Lung (tissue), 12 donors: ENCODE results near the gene DUS2. TPM values are rescaled to one million over a fixed set of nuclear protein-coding genes. Genes with fewer than 3 reads are reported as not detected.

Experiments
- ATAC-seq: fragments of 200-7000 bp; cut with Tn5 transposase; one replicate; pipeline ENCODE4 v1.9.1; 2020; ENCODE audit warnings: moderate number of reproducible peaks; ENCODE audit not compliant: insufficient read depth, low FRiP score
- DNase-seq, 3 donors: peaks; one replicate each; pipeline ENCODE4 v3.0.0-alpha.2; 2013 to 2017
- H3K27ac ChIP-seq, 2 donors: one replicate each; pipeline ENCODE4 v1.5.1; 2013; ENCODE audit warnings: mild to moderate bottlenecking in 2 of 2, moderate library complexity in 2 of 2, control low read depth in 1 of 2, inconsistent platforms in 1 of 2, low read depth in 1 of 2, low read length in 1 of 2
- H3K27me3 ChIP-seq, 3 donors: one replicate each; pipeline ENCODE4 v1.5.1; 2013; ENCODE audit warnings: low read length in 2 of 3; ENCODE audit not compliant: control insufficient read depth in 3 of 3, insufficient read depth in 3 of 3
- H3K36me3 ChIP-seq, 4 donors: one replicate each; pipeline ENCODE4 v1.5.1; 2013; ENCODE audit warnings: low read length in 4 of 4, mild to moderate bottlenecking in 1 of 4, moderate library complexity in 1 of 4; ENCODE audit not compliant: control insufficient read depth in 4 of 4, insufficient read depth in 4 of 4
- H3K4me1 ChIP-seq, 5 donors: one replicate each; pipeline ENCODE4 v1.5.1; 2013; ENCODE audit warnings: low read length in 5 of 5, mild to moderate bottlenecking in 2 of 5, moderate library complexity in 1 of 5; ENCODE audit not compliant: control insufficient read depth in 5 of 5, insufficient read depth in 5 of 5
- H3K4me3 ChIP-seq: one replicate; pipeline ENCODE4 v1.5.1; 2013; ENCODE audit warnings: mild to moderate bottlenecking, control low read depth, moderate library complexity
- H3K9ac ChIP-seq, 2 donors: one replicate each; pipeline ENCODE4 v1.5.1; 2013; ENCODE audit warnings: low read length in 2 of 2, control low read depth in 1 of 2; ENCODE audit not compliant: insufficient read depth in 1 of 2
- H3K9me3 ChIP-seq, 4 donors: one replicate each; pipeline ENCODE4 v1.5.1; 2013; ENCODE audit warnings: low read length in 3 of 4, mild to moderate bottlenecking in 1 of 4, moderate library complexity in 1 of 4; ENCODE audit not compliant: control insufficient read depth in 4 of 4, insufficient read depth in 3 of 4
- CTCF ChIP-seq: IDR thresholded peaks from 2 replicates; pipeline ENCODE4 v1.5.1; 2012; ENCODE audit warnings: mild to moderate bottlenecking; ENCODE audit errors: control extremely low read depth, extremely low read depth
- WGBS, 2 donors: extraction: QIAGEN DNeasy Blood & Tissue Kit; methylation state at CpG; one replicate each; pipeline ENCODE4 v1.1.7; 2013; 5-methylcytosine and 5-hydroxymethylcytosine counted together
- polyA plus RNA-seq, 2 donors: library from polyadenylated mRNA; stranded (reverse); fragments of 200-250 nt; gene quantifications; one replicate each; pipeline ENCODE4 v1.2.1, GENCODE V29; 2013
- total RNA-seq, 2 donors: library from RNA; depleted of rRNA in 1 of 2; stranded (reverse); fragments of >200 nt in 1 of 2; gene quantifications; one replicate each; pipeline ENCODE4 v1.2.1, GENCODE V29; 2014 to 2021
- donor health status: control.
- donor health status: control.
- donor health status: Bipolar disorder and iron deficiency.
- donor health status: healthy.
- donor health status: DM: yes; HTN: yes; CAD: no.

The DUS2 gene
- total and polyA plus RNA-seq, 4 donors, result 8.1 to 17.1 (median 13.7) TPM

GRCh38 chr16:68089067-68089466 lies 66.0 kb downstream of the DUS2 start:
- peaks cover 0 to 3% (median 0%) of the 10 kb centered on the region in 4 donors for H3K36me3 ChIP-seq
- H3K27me3 ChIP-seq, result no peaks in the 10 kb centered on the region
- ATAC-seq (no peak), DNase-seq (no peak)
- H3K9me3 ChIP-seq, result no peaks in the 10 kb centered on the region
- 77 to 86% methylated on average over 4 of the region's 4 CpGs for WGBS, 2 donors
- no peak overlapping the region for H3K4me3 ChIP-seq
- no peak overlapping the region for H3K27ac ChIP-seq
- peaks cover 6 to 32% (median 13%) of the 10 kb centered on the region in 5 donors for H3K4me1 ChIP-seq
- TF ChIP-seq CTCF, result no peak
- H3K9ac ChIP-seq, result peak overlapping the region in 1 of 2 donors; percentile 29

GRCh38 chr16:68090130-68090529 lies 67.0 kb downstream of the DUS2 start:
- Histone ChIP-seq H3K4me3 (no peak overlapping the region), H3K27ac (no peak overlapping the region), H3K4me1 (peaks cover 2 to 28% (median 13%) of the 10 kb centered on the region in 5 donors), H3K9me3 (no peaks in the 10 kb centered on the region), H3K9ac (no peak overlapping the region), H3K27me3 (no peaks in the 10 kb centered on the region), H3K36me3 (peaks cover 0 to 3% (median 0%) of the 10 kb centered on the region in 4 donors)
- no peak for DNase-seq
- ATAC-seq, result no peak
- TF ChIP-seq CTCF, result no peak
- 21 to 28% methylated on average over 3 of the region's 3 CpGs for WGBS, 2 donors

- Histone ChIP-seq H3K9ac (no peak overlapping the region), H3K4me1 (peaks cover 3 to 28% (median 13%) of the 10 kb centered on the region in 5 donors), H3K27me3 (no peaks in the 10 kb centered on the region), H3K27ac (no peak overlapping the region), H3K9me3 (no peaks in the 10 kb centered on the region), H3K36me3 (peaks cover 0 to 3% (median 0%) of the 10 kb centered on the region in 4 donors), H3K4me3 (no peak overlapping the region)
- DNase-seq, result no peak
- TF ChIP-seq CTCF, result no peak
- WGBS, 2 donors, result 27 to 38% methylated on average over 3 of the region's 3 CpGs
- ATAC-seq, result no peak
Measured at GRCh38 chr16:68090533-68090932, 67.4 kb downstream of the DUS2 start.
